Astrocyte of the spinal cord (primary cell): ENCODE measurements around the gene LRRK1.

ENCODE experiments used
- DNase-seq: peaks from one replicate; pipeline ENCODE4 v3.0.0; 2011; ENCODE audit warnings: low read depth, low spot score
- H3K4me3 ChIP-seq: 2 replicates; pipeline ENCODE4 v1.5.1; 2011; ENCODE audit warnings: low read depth, mild to moderate bottlenecking, low read length, moderate library complexity
- CTCF ChIP-seq: IDR thresholded peaks from 2 replicates; pipeline ENCODE4 v1.5.1; 2012; ENCODE audit warnings: low read depth, mild to moderate bottlenecking, low read length, inconsistent platforms
- in situ Hi-C: cut with HindIII; loops from 2 replicates; pipeline ENCODE4 v1.10.0; 2017; ENCODE audit warnings: low sequenced_read_pairs

Gene LRRK1

DNA sequence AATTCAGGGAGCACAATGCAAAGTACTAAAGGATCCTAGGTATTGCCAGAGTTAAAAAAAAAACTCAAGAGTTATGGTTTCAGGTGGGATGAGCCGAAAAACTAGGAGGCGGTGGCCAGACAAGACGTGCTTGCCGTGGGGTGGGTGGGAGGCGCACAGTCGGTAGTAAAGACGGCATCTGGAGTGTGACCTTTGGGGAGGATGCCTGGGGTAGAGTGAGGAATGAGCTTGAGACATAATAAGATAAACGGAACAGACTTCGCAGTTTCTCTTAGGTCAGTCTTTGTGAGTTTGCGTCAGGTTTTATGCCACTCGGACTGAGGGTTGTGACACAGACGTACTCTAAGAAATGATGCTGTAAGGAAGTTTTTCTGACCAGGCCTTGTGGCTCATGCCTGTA, 139.6 kb downstream of the LRRK1 start:
- in situ Hi-C loops, result no loop called here
- DNase-seq, result no peak
- no peak overlapping the region for H3K4me3 ChIP-seq
- TF ChIP-seq CTCF, result no peak

DNA sequence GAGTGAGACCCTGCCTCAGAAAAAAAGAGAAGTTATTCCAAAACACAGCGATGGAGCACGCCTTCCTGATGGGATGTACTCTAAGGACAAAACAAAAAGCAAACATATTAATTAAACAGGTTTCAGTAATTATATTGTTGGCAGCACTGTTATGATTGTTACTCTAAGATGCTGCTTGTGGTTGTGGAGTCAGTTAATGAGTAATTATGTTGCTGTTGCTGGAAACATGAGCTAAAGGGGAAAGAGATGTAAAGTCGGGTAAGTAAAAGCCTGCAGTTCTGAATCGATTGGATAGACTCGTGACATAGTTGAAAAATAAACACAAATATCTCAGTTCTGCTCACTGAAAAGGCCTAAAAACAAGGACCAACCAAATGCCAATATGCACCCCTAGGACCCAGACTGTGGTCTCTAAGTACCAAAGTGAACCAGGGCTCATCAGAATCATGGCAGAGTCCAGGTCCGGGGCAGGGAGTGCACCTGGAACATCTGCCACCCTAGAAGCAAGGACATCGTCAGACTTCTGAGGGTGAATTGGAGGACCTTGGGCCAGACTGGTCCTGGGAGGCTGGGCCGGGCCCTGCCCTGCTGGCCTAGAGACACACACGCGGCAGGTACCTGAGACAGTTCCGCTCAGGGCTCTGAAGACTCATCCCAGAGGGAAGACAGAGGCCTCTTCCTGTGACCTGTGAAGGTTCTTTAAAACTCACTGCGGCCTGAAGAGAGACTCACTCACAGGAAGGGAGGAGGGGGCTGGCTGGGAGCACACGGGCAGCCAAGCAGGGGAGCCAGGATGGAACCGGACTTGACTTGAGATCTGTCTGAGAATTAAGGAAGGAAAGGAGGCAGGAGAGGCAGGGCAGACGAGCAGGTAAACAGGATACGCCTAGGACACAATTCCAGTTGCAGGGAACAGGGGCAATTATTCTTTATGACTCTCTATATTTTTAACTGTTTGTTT, 140.5 kb downstream of the LRRK1 start:
- no peak for TF ChIP-seq CTCF
- in situ Hi-C loops, result no loop called here
- H3K4me3 ChIP-seq, result no peak overlapping the region
- no peak for DNase-seq

DNA sequence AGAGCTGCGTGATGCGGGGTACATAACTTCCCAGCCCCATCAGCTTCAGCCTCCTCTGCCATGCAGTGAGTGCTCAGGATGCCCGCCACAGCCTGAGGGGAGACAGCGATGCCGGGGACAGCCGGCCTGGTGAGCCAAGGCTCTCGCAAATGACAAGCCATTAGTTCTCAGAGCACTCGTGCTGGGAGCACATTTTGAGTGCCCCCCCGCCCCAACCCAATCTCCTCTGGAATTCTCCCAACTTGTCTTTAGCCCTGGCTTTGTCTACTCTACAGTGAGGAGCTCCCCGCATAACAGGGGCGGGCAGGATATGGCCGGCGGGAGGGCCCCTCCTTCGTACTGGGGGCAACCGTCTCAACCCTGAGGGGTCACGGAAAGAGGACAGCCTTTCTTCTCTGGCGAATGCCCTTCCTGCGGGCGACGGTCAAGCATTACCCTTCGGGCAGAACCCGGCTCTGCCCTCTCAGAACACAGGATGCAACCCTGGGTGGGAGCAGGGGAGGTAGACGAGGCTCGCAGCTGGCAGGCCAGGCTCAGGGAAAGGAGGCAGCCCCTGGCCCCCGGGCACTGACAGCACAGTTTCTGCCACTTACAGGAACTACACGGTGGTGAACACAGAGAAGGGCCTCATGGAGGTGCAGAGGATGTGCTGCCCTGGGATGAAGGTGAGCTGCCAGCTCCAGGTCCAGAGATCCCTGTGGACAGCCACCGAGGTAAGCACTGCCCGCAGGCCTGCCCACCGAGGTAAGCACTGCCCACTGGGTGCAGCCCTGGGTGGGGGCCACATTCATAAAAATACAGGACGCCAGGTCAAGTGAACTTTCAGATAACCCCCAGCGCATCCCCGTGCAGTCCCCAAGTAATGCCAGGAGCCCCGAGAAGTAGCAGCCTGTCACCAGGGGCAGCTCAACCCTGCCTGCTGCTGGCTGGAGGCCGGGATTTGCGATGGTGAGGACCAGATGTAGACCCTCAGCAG, 141.7 kb downstream of the LRRK1 start:
- in situ Hi-C loops, result no loop called here
- no peak for TF ChIP-seq CTCF
- no peak for DNase-seq
- no peak overlapping the region for H3K4me3 ChIP-seq

- TF ChIP-seq CTCF, result no peak
- no peak for DNase-seq
- in situ Hi-C loops, result no loop called here
- H3K4me3 ChIP-seq, result no peak overlapping the region
Observed at GRCh38 chr15:101062063-101062462, 142.9 kb downstream of the LRRK1 start.

DNA sequence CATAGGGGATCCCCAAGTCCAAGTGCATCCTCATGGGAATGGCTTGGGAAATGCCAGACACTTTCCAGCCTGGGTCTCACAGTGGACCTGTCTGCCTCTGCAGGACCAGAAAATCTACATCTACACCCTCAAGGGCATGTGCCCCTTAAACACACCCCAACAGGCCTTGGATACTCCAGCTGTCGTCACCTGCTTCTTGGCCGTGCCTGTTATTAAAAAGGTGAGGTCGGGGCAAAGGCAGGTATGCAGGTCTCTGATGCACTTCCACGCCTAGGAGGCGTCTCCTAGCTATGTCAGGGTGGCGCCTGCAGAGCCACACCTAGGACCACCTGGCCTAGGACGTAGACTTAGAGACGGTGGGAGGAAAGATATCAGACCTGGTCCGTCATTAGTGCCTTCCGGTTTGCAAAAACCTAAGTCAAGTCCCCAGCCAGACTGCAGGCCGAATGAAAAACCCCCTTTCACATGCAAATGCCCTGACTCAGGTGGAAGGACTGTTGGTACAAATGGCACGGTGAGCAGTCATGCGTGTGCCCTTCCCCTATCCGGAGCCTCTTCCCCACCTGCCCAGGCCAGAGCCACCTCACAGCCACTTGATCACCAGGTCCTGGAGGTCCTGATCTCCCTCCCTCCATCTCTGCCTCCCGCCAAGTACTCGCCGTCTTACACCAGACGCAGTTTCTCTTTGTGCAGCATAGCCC, 143.5 kb downstream of the LRRK1 start:
- no peak for TF ChIP-seq CTCF

DNA sequence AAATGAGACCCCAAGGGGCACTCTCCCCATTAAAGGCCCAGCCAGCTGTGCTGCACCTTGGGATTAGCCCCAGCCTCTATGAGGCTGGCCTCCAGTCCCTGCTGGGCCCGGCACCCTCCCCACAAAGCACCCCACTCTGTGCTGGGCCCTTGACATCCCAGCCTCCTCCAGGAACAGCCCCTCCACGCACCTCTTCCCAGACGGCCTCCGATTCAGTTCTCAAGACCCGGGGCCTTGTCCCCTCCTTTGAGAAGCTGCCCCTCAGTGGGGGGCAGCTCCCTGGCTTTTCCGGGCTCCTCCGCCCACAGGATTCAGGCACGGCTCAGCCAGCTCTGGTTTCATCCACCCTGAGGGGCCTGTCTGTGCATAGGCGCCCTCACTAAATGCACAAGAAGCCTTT, 144.1 kb downstream of the LRRK1 start:
- in situ Hi-C loops, result no loop called here
- TF ChIP-seq CTCF, result no peak
- no peak for DNase-seq
- no peak overlapping the region for H3K4me3 ChIP-seq

More for the DNA sequence above, 143.5 kb downstream of the LRRK1 start:
- in situ Hi-C loops, result no loop called here
- DNase-seq, result no peak
- no peak overlapping the region for H3K4me3 ChIP-seq
